ENCODE measurements around the gene SVOPL.

Gene SVOPL

DNA sequence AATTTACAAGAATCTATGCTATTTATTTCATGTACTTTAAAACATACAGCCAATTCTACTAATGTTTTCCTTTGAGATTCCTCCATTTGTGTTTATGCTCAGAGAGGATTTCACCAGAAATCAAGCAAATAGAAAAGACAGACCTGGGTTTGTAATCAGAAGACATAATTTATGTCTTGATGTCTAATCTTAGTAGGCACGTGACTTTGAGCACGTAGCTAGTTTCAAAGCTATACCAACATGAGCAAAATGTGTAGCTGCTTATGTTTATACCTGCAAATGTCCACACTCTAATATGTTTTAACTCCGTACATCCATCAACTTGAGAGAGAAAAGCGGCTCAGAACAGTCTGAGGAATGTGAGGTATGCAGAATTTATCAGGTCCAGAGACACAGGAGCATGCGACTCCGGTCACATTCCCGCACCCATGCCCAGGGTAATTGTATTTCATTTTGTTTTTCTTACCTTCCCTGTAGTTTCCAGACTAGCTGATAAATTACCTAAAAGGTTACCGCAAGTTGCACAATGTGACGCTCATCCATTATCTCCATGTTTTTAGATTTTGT lies 40.0 kb downstream of the SVOPL start:
- DNase-seq (ENCODE audit: low spot score): no peak

DNA sequence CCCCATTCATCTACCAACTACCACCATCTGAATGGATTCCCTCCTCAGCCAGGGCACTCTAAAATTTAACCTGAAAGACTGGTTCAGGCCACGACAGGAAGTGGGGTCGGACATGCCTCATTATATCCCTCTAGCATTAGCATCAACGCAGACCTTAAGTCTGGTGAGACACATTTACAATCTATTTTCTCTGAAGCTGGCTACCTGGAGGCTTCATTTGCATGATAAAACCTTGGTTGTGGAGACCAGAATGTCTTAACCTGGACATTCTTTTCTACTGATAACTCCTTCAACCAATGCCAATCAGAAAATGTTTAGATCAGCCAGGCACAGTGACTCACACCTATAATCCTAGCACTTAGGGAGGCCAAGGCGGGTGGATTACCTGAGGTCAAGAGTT lies 42.3 kb downstream of the SVOPL start:
- DNase-seq (ENCODE audit: low spot score): no peak

DNA sequence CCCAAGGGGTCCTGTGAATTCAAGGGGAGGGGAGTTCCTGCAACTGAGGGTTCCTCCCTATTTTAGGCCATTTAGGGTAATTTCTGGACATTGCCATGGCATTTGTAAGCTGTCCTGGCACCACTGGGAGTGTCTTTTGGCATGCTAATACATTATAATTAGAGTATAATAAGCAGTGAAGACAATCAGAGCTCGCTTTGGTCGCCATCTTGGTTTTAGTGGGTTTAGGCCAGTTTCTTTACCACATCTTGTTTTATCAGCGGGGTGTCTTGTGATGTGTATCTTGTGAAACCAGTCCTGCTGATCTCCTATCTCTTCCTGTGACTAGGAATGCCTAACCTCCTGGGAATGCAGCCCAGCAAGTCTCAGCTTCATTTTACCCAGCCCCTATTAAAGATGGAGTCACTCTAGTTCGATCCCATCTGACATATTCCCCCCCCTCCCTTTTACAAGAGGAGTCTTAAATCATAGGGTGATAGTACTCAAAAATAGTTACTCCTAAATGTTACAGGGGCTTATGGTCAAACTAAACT lies 43.2 kb downstream of the SVOPL start:
- no peak for DNase-seq (ENCODE audit: low spot score)

DNA sequence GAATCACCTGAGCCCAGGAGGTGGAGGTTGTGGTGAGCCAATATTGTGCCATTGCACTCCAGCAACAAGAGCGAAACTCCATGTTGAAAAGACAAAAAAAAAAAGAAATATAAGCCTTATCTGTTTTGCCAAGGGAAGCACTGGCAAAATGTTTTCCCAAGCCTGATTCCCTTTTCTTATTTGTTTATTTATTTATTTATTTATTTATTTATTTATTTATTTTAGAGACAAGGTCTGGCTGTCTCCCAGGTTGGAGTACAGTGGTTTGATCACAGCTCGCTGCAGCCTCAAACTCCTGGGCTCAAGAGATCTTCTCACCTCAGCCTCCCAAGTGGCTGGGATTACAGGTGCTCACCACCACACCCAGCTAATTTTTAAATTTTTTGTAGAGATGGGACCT lies 44.2 kb downstream of the SVOPL start:
- DNase-seq (ENCODE audit: low spot score): no peak

DNA sequence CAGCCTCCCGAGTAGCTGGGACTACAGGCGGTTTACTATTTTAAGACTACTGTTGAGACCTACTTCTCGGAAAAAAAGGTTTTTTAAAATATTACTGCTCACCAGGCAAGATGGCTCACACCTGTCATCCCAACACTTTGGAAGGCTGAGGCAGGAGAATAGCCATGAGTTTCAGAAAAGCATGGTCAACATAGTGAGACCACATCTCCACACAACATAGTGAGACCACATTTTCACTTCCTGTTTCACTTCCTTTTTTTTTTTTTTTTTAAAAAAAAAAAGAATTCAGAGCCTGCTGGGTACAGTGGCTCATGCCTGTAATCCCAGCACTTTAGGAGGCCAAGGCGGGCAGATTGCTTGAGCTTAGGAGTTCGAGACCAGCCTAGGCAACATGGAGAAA lies 46.5 kb downstream of the SVOPL start:
- no peak for DNase-seq (ENCODE audit: low spot score)

DNA sequence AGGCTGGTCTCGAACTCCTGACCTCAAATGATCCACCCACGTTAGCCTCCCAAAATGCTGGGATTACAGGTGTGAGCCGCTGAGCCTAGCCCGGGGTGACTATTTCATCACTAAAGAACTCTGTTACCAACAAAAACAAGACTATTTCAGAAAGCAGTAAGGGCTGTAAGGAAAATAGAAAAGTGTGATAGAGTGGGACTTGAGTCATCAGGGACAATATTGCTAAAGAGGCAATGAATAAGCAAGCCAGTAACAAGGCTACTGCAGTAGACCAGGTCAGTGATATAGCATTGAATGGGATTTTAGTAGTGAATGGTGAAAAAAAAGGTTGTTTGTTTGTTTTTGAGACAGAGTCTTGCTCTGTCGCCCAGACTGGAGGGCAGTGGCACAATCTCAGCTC lies 51.7 kb downstream of the SVOPL start:
- DNase-seq (ENCODE audit: low spot score): no peak

DNA sequence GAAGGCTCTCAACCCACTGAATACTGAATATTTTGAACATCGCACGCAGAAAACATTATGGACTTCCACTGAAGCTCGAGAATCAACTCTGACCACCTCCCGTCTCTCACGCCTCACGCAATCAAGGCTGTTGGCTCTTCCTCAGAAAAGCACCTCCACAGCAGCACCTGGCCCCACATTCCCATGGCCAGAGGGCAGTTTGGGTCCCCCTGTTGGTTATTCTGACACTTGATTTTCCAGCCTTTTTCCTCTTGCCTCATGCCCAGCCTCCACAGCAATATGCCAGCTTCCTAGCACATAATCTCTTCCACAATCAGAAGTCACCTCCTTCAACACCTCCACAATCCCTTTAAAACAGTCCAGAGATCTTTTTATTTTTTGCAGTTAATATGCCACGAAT lies 55.9 kb downstream of the SVOPL start:
- DNase-seq (ENCODE audit: low spot score): no peak

DNA sequence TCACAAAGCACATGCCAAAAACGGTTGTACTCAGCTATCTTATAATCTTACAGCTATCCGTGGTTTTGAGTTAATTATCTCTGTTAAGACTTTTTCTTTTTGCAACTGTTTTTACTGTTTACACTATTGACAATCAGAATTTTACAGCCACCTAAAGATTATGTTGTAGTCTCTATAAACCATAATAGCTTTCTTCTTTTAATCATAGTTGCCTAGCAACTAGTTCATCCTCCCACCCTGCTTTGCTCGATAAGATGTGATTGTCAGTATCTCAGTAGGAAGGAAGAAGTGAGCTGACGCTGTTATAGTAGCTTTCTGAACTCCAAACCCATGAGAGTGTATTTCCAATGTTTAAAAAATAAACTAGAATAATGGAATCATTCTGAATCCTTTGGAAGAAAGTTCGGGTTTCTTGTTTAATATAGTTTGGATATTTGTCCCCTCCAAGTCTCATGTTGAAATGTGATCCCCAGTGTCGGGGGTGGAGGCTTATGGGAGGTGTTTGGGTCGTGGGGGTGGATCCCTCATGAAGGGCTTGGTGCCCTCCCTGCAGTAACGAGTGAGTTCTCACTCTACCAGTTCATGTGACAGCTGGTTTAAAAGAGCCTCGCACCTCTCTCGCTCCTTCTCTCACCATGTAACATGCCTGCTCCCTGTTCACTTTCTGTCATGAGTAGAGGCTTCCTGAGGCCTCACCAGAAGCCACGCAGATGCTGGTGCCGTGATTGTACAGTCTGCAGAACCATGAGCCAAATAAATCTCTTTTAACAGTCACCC lies 68.1 kb downstream of the SVOPL start:
- no peak for DNase-seq (ENCODE audit: low spot score)

DNA sequence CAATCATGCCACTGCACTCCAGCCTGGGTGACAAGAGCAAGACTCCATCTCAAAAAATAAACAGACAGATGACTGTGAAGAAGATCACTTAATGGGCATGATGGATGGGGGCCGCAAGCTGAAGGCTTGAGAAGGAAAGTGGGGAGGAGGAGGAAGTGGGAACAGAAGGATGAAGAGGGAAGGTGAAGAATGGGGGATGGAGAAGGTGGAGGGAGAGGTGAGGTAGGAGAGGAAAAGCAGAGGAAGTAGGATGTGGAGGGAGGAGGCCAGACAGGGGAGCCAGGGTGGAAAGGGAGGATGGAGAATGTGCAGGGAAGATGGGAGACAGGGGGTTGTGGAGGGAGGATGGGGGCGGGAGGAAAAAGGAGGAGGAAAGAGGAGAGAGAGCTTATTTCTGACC lies 68.8 kb downstream of the SVOPL start:
- no peak for DNase-seq (ENCODE audit: low spot score)

DNA sequence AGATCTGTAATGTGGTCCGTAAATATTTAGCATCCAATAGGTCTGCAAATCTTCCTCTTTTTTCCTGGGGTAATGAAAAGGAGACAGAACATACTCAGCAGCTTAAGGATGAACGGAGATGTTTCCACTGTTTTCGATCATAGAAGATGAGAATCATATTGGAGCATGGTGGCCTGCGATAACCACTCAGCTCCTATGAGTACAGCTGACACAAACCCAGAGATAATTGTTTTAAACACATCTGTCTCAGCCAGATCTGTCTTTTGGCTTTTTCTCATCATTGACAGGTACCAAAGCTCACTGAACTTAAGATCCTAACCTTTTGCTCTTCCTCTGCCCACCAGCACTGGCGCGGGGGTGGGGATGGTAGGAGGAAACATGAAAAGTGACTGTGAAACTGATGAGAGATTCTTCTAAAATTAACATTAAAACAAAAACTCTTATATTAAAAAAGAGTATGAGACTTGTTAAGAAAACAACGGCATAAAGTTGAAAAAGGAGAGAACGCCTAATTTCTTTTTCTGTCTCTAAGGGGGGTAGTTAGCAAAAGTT lies 71.0 kb downstream of the SVOPL start:
- no peak for DNase-seq (ENCODE audit: low spot score)

DNA sequence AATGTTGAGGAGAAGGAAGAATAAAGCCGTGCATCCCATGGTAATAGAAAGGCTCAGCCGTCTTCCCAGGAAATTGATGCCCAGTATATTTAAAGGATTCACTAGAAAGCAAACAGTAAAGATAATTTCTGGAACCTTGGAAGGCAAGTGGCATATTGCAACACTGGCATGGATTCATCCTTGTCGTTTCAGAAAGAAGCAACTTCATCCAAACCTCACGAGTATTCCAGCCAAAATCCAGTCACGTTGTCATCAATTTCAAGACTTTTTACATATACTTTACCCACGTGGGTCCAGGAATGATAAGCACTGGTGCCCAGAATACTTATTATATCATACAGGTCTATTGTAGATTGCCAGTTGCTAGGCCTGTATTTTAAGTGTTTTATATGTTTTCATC lies 73.8 kb downstream of the SVOPL start:
- DNase-seq (ENCODE audit: low spot score): no peak

DNA sequence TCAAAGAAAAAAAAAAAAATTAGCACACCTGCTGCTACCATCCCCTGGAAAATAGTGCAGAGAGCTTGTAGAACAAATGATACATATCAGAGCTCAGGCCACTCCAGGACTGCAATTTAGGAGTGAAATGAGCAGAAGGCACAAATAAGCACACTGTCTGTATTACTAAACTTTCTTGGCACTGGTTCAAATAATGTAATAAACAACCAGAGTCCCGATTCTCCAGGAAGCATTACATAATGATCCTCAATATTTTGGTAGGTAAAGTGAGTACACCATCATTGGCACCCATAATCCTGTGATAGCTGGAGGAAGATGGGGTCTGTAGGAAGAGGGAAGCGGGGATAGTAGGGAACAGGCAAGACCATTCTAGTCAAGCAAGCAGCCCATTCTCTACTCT lies 74.3 kb downstream of the SVOPL start:
- DNase-seq (ENCODE audit: low spot score): no peak

DNA sequence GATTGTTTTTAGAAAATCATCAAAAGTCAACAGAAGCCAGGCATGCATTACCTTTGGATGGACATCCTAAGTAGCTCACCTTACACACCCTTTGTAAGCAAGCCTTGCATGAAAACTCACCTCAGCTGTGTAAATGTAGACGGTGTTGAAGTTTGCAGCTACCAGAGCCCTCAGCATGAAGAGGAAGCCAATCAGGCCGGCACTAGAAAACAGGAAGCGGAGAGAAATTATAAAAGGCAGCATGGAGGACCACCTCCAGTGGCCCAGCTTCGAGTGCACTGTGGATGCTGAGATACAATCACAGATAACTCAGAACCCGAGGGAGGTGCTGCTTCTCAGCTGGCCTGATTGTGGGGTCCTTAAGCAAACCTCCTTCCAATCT lies 75.3 kb downstream of the SVOPL start:
- no peak for DNase-seq (ENCODE audit: low spot score)

DNA sequence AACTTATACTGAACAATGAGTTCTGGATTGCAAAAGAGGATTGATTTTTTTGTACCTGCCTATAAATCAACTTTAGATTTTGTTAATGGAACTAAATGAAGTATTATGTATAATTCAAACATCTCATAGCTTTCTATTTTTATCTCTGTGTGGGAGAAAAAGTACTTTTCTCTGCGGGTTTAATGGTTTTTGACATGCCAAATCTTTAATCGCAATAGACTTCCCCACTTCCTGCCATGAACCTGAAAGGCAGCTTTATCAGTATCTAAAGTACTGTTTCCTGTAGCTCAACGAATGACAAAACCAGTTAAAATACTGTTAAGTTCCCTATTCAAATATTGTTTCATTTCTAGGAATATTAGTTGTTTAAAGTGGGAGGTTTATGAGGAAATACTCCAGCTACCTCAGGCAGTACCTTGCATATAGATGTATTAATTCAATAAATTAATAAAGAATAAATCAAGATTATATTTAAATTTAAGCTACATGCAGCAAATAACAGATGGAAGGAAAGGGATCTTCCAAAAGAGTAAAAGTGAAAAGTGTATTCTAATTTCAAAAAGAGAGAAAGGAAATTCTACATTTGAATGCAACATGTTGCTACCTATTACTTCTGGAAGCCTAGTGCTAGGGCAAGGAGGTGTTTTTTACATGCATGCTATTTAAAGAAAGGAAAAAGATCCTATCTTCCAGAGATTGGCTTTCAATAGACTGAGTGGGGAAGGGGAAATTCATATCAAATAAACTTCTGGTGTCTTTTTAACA lies 75.9 kb downstream of the SVOPL start:
- DNase-seq (ENCODE audit: low spot score): no peak

DNA sequence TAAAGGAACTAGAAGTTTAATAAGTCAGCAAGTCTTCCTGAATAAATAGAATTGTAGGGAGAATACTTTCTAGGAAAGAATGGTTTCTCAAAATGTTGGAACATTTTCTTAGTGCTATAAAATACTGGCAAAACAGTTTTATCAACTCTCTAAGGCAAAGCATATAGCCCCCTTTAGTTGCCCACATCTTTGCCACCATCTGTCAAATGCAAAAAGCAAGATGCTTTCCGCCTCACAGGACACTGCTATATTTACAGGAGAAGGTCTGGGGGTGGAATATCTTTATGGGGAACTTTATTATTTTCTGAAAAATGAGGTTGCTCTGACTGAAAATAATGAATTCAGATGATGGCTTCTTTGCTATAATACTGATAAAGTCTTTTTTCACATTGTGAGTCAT lies 78.3 kb downstream of the SVOPL start:
- DNase-seq (ENCODE audit: low spot score): no peak

DNA sequence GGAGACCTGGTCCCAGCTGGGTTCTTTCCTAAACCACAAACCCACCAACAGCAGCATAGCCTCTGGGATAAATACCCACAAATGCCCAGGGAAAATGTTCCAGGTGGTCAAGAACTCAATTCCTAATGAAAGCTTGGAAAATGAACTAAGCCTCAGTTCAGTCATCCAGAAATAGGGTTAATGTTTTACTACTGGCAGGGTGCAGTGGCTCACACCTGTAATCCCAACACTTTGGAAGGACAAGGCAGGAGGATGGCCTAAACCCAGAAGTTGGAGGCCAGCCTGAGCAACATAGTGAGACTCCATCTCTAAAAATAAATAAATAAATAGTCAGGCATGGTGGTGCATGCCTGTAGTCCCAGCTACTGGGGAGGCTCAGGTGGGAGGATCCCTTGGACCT lies 82.2 kb downstream of the SVOPL start:
- no peak for DNase-seq (ENCODE audit: low spot score)

DNA sequence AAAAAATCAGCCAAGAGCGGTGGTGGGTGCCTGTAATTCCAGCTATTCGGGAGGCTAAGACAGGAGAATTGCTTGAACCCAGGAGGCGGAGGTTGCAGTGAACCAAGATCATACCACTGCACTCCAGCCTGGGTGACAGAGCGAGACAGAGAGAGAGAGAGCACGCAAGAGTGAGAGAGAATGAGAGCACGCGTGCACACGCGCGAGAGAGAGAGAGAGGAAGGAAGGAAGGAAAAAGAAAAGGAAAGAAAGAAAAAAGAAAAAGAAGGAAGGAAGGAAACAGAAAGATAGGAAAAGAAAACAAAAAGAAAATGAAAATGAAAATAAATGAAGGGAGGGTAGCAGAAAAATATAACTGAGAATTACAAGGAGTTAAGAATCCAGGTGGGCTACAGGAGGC lies 82.7 kb downstream of the SVOPL start:
- DNase-seq (ENCODE audit: low spot score): no peak

DNA sequence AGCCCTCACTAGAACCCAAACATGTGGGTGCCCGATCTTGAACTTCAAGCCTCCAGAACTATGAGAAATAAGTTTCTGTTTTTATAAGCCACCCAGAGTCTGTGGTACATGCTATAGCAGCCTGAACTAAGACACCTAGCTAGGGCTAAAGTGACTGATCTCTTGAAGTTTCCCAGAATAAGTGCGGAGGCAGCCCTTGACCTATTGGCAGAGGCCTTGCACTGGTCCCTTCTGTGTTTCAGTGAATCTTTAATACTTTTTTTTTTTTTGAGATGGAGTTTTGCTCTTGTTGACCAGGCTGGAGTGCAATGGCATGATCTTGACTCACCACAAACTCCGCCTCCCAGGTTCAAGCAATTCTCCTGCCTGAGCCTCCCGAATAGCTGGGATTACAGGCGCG lies 85.1 kb downstream of the SVOPL start:
- DNase-seq (ENCODE audit: low spot score): no peak

DNA sequence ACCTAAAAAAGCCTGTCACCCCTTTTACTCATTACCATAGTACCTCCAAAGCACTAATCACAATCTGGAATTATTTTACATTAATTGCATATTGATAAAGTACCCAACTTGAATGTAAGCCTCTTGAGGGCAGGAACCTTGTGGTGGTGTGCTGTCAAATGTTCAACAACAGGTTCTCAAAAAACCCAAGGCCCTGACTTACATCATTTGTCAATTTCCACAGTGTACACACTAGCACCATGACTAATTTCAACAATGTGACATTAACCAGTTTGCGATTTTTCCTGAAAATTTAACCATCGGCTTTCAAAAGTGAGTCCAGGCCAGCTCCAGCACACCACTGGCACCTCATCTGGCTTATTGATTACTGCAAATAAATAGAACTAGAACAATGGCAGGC lies 87.5 kb downstream of the SVOPL start:
- DNase-seq (ENCODE audit: low spot score): no peak

DNA sequence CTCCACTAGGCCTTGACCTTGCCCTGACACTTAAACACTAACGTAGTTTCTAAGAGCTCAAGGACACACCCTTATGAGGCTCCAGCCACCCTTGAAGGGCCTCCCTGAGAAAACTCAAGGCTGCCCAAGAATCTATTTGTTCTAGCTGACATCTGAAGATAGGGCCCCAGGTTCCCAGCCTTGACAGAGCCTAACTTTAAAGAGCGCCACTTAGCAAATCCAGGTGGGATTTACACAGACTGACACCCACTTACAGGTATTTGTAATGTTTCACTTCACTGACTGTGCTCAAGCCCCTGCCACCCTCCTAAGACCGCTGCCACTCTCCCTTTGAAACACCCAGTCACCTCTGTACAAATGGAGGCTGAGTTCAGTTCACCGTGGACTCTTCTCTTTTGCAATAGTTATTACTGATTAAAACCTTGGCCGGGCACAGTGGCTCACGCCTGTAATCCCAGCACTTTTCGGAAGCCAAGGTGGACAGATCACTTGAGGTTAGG lies 90.4 kb downstream of the SVOPL start:
- DNase-seq (ENCODE audit: low spot score): no peak

DNA sequence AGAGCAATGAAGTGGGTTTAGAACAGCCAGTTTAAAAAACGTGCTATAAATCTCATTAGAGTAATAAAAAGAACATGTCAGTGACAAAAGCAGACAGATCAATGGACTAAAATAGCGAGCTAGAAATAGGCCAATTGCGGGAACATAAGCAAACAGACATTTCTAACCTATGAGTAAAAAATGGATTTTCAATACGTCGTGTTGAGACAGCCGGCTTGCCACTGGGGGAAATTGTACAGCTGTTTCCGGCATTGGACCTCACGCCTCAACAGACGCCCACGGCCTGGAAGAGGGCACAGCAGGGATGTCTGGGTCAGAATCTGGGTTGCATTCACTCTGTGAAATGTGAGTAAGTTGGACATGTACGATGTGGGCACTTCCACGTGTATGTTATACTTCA lies 92.9 kb downstream of the SVOPL start:
- no peak for DNase-seq (ENCODE audit: low spot score)

DNA sequence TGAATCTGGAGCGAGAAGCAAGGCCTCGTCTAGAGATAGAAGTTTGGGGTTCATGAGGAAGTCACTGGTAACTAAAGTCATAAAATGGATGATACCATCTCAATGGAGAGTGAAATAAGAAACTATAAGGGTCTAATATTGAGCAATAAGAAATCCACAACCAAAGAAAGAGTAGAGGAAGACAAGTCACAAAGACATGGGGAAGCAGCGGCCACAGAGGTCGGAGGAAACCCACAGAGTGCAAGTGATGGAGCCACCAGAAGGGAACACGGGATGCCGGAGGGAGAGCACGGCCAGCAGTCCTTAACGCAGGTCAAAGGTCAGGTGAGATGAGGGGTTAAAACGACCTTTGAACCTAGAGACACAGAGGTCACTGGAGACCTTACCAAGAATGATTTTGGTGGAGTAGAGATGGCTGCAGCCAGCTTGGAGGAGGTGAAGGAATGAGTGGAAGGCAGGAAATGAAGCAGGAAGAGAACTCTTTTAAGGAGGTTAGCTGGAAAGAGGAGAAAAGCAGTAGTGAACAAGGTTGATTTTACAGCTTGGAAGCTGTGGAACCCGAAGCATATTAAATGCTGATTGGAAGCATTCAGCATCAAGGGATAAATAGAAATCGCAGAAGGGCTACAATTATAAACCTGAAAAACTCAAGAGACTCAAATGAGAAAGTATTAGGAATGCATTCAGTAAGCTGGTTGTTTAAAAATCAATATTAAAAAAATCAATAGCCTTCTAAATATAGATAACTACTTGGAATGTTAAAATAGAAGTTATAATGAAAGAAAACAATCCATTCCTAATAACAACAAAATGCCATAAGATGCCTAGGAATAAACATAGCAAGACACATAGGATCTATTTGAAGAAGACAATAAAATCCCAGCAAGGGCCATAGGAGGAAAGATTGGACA lies 93.7 kb downstream of the SVOPL start:
- no peak for DNase-seq (ENCODE audit: low spot score)

All from germinal center (tissue), 1 donor.